A673 (cell line): Measurements from ENCODE around the gene FYCO1.

ENCODE experiments used
- CTCF ChIP-seq: fragments of 300-800, 200-600 bp; sonication (generic); conservative IDR thresholded peaks from 2 replicates; pipeline ENCODE4 v1.5.1; 2017; ENCODE audit warnings: low read depth, mild to moderate bottlenecking, antibody characterized with exemption, low read length, moderate library complexity, mixed read lengths
- EZH2 ChIP-seq: fragments of 200-600 bp; sonication (generic); IDR thresholded peaks from 2 replicates; pipeline ENCODE4 v1.6.1; 2017; ENCODE audit warnings: borderline replicate concordance, low read depth, mild to moderate bottlenecking, mixed read lengths, antibody characterized with exemption, low read length; ENCODE audit not compliant: poor library complexity, severe bottlenecking

- TF ChIP-seq CTCF: no peak
- TF ChIP-seq EZH2: no peak
These were observed 46.7 kb downstream of the FYCO1 start for GRCh38 chr3:45948881-45949280.
